GM19193 (cell line): ENCODE measurements around the gene SUPT16H.

ENCODE experiments used
- POLR2A ChIP-seq: IDR thresholded peaks from 4 replicates; pipeline ENCODE4 v1.6.1; 2011; ENCODE audit not compliant: insufficient read depth, insufficient read length; ENCODE audit errors: extremely low read depth

The SUPT16H gene

DNA sequence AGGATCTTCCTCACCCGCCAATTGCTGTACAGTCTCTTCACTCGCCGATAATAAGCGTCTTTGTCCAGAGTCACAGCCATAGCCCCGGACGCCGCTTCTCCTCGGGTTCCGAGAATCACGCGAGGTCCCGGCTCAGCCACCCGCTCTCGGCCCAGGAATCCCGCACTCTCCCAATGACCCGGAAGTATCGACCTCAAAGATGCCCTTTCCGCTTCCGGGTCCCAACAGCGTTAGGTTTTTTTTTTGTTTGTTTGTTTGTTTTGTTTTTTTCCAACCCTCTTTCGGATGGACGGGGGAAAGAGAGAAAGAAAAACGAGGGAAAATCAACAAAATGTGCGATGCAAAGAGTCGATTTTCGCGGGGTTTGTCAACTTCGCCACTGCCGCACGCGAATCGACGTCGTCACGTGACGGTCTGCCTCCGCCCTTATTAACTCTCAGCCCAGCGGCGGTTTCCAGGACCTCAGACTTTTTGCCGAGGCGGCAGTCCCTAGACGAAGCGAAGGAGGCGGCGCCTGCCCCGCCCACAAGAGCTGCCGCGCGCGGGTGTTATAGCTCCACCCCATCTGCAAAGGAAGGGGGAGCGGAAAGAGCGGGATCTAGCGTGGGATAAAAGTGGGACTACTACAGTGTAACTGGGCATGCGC, at the start of gene SUPT16H:
TSS of gene SUPT16H (minus strand) at position 172 of the 646 bp plus-strand sequence. CDS start at position 80, 92 bp downstream.
- peak; percentile 84 for TF ChIP-seq POLR2A

- no peak for TF ChIP-seq POLR2A
Measured at GRCh38 chr14:21431126-21431525, 47.3 kb upstream of the SUPT16H start.

DNA sequence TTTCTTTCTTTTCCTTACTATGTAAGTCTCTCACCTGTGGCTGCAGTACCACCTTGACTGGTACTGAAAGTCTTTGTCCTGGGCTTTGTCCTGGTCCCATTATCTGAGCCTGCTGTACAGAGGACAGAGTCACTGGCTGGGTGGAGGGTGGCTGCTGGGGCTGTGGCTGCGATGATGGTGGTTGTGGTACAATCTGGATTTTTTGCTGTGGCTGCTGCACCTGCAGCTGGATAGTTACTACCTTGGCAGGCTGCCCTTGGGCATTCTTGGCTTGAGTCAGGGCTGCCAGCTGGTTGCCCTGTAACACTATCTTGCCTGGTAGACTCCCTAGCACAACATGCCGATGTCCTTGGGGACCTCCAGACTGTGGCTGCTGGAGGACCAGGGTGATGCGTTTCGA, 45.1 kb upstream of the SUPT16H start:
- no peak for TF ChIP-seq POLR2A

- no peak for TF ChIP-seq POLR2A
Measured at GRCh38 chr14:21426692-21427091, 42.9 kb upstream of the SUPT16H start.

- no peak for TF ChIP-seq POLR2A
Measured at GRCh38 chr14:21419528-21419927, 35.7 kb upstream of the SUPT16H start.

DNA sequence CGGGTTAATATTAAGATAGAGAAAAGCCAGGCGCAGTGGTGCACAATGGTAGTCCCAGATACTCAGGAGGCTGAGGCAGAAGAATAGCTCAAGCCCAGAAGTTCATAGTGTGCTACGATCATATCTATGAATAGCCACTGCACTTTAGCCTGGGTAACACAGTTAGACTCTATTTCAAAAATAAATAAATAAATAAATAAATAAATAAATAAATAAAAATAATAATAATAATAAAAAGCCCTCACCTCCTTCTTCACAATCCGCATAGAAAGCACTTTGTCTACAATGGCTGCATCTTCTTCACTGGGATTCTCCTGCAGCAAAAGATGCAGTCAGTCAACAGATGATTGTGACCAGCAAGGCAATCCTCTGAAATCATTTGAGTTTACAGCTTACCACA, 31.5 kb upstream of the SUPT16H start:
- TF ChIP-seq POLR2A, result no peak

- TF ChIP-seq POLR2A, result no peak
Measured at GRCh38 chr14:21414137-21414631, 30.4 kb upstream of the SUPT16H start.

GRCh38 chr14:21408147-21408546, 24.3 kb upstream of the SUPT16H start:
- TF ChIP-seq POLR2A, result no peak

DNA sequence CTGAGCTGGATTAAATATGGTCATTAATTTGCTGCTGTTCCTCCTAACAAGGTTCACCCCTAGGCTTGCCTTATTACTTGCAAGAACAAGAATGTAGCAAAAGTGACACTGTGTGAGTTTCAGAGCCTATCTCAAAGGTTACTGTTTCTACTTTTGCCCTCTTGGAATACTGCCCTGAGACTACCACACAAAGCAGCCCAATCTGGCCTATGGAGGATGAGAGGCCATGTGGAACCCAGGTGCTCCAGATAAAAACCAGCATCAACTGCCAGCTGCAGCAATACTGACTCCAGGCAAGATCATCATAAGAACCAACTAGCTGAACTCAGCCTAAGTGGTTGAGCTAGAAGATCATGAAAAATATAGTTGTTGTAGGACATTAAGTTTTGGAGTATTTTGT, 22.4 kb upstream of the SUPT16H start:
- no peak for TF ChIP-seq POLR2A

DNA sequence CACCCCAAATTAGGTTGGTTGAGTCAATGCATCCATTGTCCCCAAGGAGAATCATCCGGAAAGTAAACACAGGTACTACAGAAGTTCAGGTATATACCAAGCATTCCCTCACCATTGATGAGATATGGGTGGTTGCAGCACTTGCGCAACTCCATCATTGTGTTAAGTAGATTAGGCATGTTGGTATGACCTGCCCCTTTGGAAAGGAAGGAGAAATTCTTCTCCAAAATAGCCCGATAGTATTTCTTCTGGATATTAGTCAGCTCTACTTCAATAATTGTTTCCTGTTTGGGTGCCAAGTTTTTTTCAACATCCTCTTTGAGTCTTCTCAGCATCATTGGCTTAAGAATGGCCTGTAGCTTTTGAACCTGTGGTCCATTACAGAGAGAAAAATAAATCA, 21.3 kb upstream of the SUPT16H start:
- no peak for TF ChIP-seq POLR2A

DNA sequence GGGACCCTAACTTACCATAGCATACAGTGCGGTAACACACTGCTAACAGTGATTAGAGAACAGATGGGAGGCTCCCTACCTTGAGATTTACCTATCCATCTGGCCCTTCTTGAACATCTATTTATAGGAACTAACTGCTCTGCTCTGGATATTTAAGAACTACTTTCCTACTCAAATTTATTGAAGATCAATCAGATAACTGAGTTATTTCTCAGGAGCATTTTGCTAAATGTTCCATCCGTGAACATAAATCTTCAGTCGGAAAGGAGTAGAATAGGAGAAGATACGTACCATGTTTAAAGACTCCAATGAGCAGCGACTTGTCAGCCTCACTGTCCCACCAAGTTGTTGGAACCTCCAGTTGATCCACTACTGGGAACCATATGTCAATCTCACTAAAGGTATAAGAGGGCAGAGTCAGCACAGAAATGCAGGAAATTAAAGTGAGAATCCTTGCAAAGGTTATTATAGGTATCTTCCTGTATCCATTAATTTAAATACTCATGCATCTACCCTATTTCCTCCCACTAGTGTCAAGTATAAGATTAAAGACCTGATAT, 15.6 kb upstream of the SUPT16H start:
- TF ChIP-seq POLR2A, result no peak

DNA sequence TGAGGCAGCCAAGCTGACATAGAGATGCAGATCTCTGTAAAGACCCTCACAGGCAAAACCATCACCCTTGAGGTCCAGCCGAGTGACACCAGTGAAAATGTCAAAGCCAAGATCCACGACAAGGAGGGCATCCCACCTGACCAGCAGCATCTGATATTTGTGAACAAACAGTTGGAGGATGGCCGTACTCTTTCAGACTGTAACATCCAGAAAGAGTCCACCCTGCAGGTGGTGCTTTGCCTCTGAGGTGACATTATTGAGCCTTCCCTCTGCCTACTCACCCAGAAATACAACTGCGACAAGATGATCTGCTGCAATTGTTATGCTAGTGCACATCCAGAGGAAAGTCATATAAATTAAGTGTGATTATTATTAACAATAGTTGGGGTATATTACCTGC, 15.1 kb upstream of the SUPT16H start:
- TF ChIP-seq POLR2A, result no peak

DNA sequence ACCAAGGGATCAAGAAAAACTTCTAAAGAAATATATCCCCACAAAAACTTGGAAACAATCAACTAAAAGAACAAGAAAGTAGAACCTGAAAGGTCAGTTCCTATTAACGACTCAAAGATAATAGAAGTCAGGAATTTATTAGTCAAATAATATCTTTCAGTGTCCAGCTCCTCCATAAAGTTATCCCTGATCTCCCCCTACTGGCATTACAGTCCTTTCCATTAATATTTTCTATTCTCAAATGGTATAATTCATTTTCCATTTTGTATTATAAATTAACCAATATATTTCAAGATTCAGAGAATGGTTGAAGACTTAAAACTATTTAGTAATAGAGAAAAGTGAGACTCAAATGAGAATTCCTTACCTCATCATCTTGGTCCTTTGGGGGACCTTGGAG, 11.6 kb upstream of the SUPT16H start:
- TF ChIP-seq POLR2A, result no peak

DNA sequence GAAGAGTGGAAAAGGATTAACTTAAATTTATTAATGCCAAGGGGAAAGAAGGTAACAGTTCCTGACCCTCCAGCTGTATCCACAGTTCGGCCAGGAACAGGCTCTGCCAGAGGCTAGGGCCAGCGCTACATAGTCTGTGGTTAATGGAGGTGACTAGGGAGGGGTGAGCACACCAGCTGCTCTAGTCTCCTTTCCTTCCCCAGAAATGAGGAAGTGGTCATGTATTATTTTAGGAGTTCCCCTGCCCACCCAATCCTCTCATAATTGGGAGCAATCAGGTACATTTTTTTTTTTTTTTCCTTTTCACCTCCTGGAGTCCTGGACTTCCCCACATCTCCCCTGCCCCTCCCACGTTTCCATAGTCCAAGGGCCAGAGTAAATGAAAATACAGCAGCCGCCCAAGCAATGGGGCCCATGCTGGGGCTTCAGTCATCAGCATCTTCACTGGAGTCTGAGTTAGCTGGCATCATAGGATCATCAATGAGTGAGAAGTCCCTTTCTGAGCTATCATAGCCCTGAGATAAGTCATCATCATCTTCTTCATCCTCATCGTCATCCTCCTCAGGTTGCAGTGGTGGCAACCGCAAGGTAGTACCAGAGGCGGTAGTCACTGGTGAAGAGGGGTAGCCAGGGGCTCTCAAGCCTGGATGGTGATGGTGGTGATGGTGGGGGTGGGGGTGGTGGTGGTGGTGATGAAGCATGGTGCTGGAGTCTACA, 1.5 kb upstream of the SUPT16H start:
- TF ChIP-seq POLR2A, result no peak

- TF ChIP-seq POLR2A, result no peak
Measured at GRCh38 chr14:21384494-21384851, 654 bp upstream of the SUPT16H start.
